Activated CD4-positive, CD25-positive, alpha-beta regulatory T cell treated with anti-CD3 and anti-CD28 coated beads, Interleukin-2, amount 50 U/mL, for 24 hours (primary cell): Measurements from ENCODE around the gene CNR2.
"Not testable (repeated sequence)": the region's sequence is repeated elsewhere in the genome, so short reads cannot be mapped to it uniquely, and the experiment has no call there.

Source experiments
- ATAC-seq, 2 donors: fragments of 150-1000 bp; cut with Tn5 transposase; one replicate each; pipeline ENCODE4 v1.10.0; 2021; ENCODE audit warnings: mild to moderate bottlenecking in 1 of 2, moderate library complexity in 1 of 2

CNR2 gene

GRCh38 chr1:23913212-23913880 lies at the start of gene CNR2:
CNR2 (minus strand) TSS chr1:23913362; CDS start chr1:23875617, 37,745 bp downstream.
- ATAC-seq, result no peak

- no peak for ATAC-seq
These were observed 47.3 kb upstream of the CNR2 start for GRCh38 chr1:23960291-23961020.

GRCh38 chr1:23959461-23960290 lies 46.5 kb upstream of the CNR2 start, which contains the start of gene PNRC2:
PNRC2 (plus strand) TSS chr1:23959828; CDS start chr1:23961458, 1,630 bp downstream.
- ATAC-seq, result peak; percentile 88 to 91

- peak; percentile 83 to 86 for ATAC-seq
These were observed 45.8 kb upstream of the CNR2 start for GRCh38 chr1:23958810-23959460.

GRCh38 chr1:23958040-23958809 lies 45.1 kb upstream of the CNR2 start:
- ATAC-seq, result not testable (repeated sequence)

GRCh38 chr1:23957096-23957495 lies 43.9 kb upstream of the CNR2 start:
- ATAC-seq, result no peak

GRCh38 chr1:23953020-23953419 lies 39.9 kb upstream of the CNR2 start:
- ATAC-seq, result peak; percentile 38 to 51

GRCh38 chr1:23947366-23947765 lies 34.2 kb upstream of the CNR2 start:
- peak; percentile 58 to 78 for ATAC-seq

GRCh38 chr1:23936481-23937176 lies 23.5 kb upstream of the CNR2 start:
- ATAC-seq, result no peak

- ATAC-seq, result no peak
These were observed 18.3 kb upstream of the CNR2 start for GRCh38 chr1:23931491-23931880.

GRCh38 chr1:23930861-23931490 lies 17.8 kb upstream of the CNR2 start:
- no peak for ATAC-seq

- ATAC-seq, result no peak
These were observed 17.1 kb upstream of the CNR2 start for GRCh38 chr1:23930270-23930669.

GRCh38 chr1:23928789-23929188 lies 15.6 kb upstream of the CNR2 start:
- no peak for ATAC-seq

GRCh38 chr1:23927097-23927496 lies 13.9 kb upstream of the CNR2 start:
- no peak for ATAC-seq

GRCh38 chr1:23925279-23925678 lies 12.1 kb upstream of the CNR2 start:
- no peak for ATAC-seq

- ATAC-seq, result no peak
These were observed 11.4 kb upstream of the CNR2 start for GRCh38 chr1:23924601-23925000.

- ATAC-seq, result no peak
These were observed 10.7 kb upstream of the CNR2 start for GRCh38 chr1:23923592-23924499.

GRCh38 chr1:23922321-23922943 lies 9.3 kb upstream of the CNR2 start:
- ATAC-seq, result no peak
